IMR-90 (cell line): ENCODE results near the gene JAGN1. TPM values are rescaled to one million over a fixed set of nuclear protein-coding genes. Genes with fewer than 3 reads are reported as not detected.

ENCODE experiments used
- ATAC-seq: fragments of 200-7000 bp; cut with Tn5 transposase; 2 replicates; pipeline ENCODE4 v1.9.1; 2020; ENCODE audit warnings: low read depth, mild to moderate bottlenecking, moderate library complexity
- BruUV-seq: library from RNA; stranded (reverse); fragments of 400-500 nt; replicated peaks from 2 replicates; lab custom pipeline; 2021; lab: Mats Ljungman, UMichigan
- CTCF ChIA-PET: fragments of 300-600 bp; formaldehyde crosslinking; extraction: SDS; loops from one replicate; lab custom pipeline; 2021; ENCODE audit warnings: antibody characterized with exemption; lab: Yijun Ruan, JAX
- POLR2A ChIA-PET: fragments of 300-600 bp; sonication (Branson Sonifier 250); formaldehyde crosslinking; loops from one replicate; lab custom pipeline; 2022; ENCODE audit warnings: antibody characterized with exemption; ENCODE audit not compliant: unreplicated experiment; lab: Charles Lee
- DNase-seq: peaks from one replicate; pipeline ENCODE4 v3.0.0; 2013
- H2AFZ ChIP-seq: replicated peaks from 2 replicates; pipeline ENCODE3; 2013; ENCODE audit warnings: low read length, mild to moderate bottlenecking; ENCODE audit not compliant: poor library complexity
- H2AK5ac ChIP-seq: 2 replicates; pipeline ENCODE4 v1.6.1; 2013; ENCODE audit warnings: low read depth, low read length, inconsistent platforms
- H2AK9ac ChIP-seq: replicated peaks from 2 replicates; pipeline ENCODE3; 2013; ENCODE audit warnings: mild to moderate bottlenecking, low read depth, low read length, moderate library complexity; ENCODE audit not compliant: poor library complexity
- H2BK120ac ChIP-seq: 2 replicates; pipeline ENCODE4 v1.6.1; 2013; ENCODE audit warnings: low read depth, low read length, inconsistent platforms
- H2BK15ac ChIP-seq: 3 replicates; pipeline ENCODE4 v1.6.1; 2013; ENCODE audit warnings: low read depth, low read length, inconsistent platforms
- H2BK20ac ChIP-seq: 2 replicates; pipeline ENCODE4 v1.6.1; 2013; ENCODE audit warnings: low read depth, mild to moderate bottlenecking, inconsistent platforms, low read length, moderate library complexity
- H2BK5ac ChIP-seq: 2 replicates; pipeline ENCODE4 v1.6.1; 2013; ENCODE audit warnings: mild to moderate bottlenecking, low read depth, low read length, inconsistent platforms; ENCODE audit not compliant: poor library complexity, severe bottlenecking
- H3K14ac ChIP-seq: replicated peaks from 2 replicates; pipeline ENCODE4 v1.6.1; 2013; ENCODE audit warnings: low read depth, low read length, inconsistent platforms
- H3K18ac ChIP-seq: 2 replicates; pipeline ENCODE4 v1.6.1; 2013; ENCODE audit warnings: low read depth, low read length, control low read depth
- H3K23ac ChIP-seq: 2 replicates; pipeline ENCODE4 v1.6.1; 2013; ENCODE audit warnings: low read depth, low read length, inconsistent platforms
- H3K27ac ChIP-seq: 2 replicates; pipeline ENCODE4 v1.5.1; 2013; ENCODE audit warnings: mild to moderate bottlenecking, control low read depth, low read length; ENCODE audit not compliant: insufficient read depth
- H3K27me3 ChIP-seq: 2 replicates; pipeline ENCODE4 v1.6.1; 2013; ENCODE audit warnings: low read length; ENCODE audit not compliant: control insufficient read depth, insufficient read depth
- H3K36me3 ChIP-seq: 2 replicates; pipeline ENCODE4 v1.6.1; 2013; ENCODE audit warnings: low read length, mixed read lengths; ENCODE audit not compliant: control insufficient read depth, insufficient read depth
- H3K4ac ChIP-seq: 2 replicates; pipeline ENCODE4 v1.6.1; 2013; ENCODE audit warnings: low read depth, low read length, inconsistent platforms
- H3K4me1 ChIP-seq: 2 replicates; pipeline ENCODE4 v1.6.1; 2013; ENCODE audit warnings: low read length, mixed read lengths; ENCODE audit not compliant: control insufficient read depth, insufficient read depth
- H3K4me2 ChIP-seq: 2 replicates; pipeline ENCODE4 v1.6.1; 2013; ENCODE audit warnings: low read depth, mild to moderate bottlenecking, control low read depth, low read length, moderate library complexity
- H3K4me3 ChIP-seq: 2 replicates; pipeline ENCODE4 v1.5.1; 2013; ENCODE audit warnings: low read depth, mild to moderate bottlenecking, control low read depth, low read length, moderate library complexity; ENCODE audit not compliant: insufficient read depth
- H3K56ac ChIP-seq: 2 replicates; pipeline ENCODE4 v1.6.1; 2013; ENCODE audit warnings: low read length, inconsistent platforms; ENCODE audit not compliant: insufficient read depth; ENCODE audit errors: extremely low read depth
- H3K79me1 ChIP-seq, 2 experiments: 2 replicates each; pipeline ENCODE4 v1.6.1; 2013; ENCODE audit warnings: low read length in 2 of 2, inconsistent platforms in 1 of 2, low read depth in 1 of 2
- H3K9ac ChIP-seq: 2 replicates; pipeline ENCODE4 v1.6.1; 2013; ENCODE audit warnings: low read depth, low read length, control low read depth
- H3K9me1 ChIP-seq: 2 replicates; pipeline ENCODE4 v1.6.1; 2013; ENCODE audit warnings: low read length, inconsistent platforms; ENCODE audit not compliant: insufficient read depth
- H3K9me3 ChIP-seq: 2 replicates; pipeline ENCODE4 v1.6.1; 2013; ENCODE audit warnings: low read length; ENCODE audit not compliant: control insufficient read depth, insufficient read depth
- H4K20me1 ChIP-seq: 2 replicates; pipeline ENCODE4 v1.6.1; 2013; ENCODE audit warnings: low read length, inconsistent platforms; ENCODE audit not compliant: insufficient read depth
- H4K5ac ChIP-seq: 2 replicates; pipeline ENCODE4 v1.6.1; 2013; ENCODE audit warnings: mild to moderate bottlenecking, low read depth, low read length, control low read depth
- H4K8ac ChIP-seq, 2 experiments: 2 replicates each; pipeline ENCODE4 v1.6.1; 2013; ENCODE audit warnings: low read depth in 2 of 2, low read length in 2 of 2, control low read depth in 1 of 2, inconsistent platforms in 1 of 2
- H4K91ac ChIP-seq: 2 replicates; pipeline ENCODE4 v1.6.1; 2013; ENCODE audit warnings: low read depth, low read length, inconsistent platforms; ENCODE audit not compliant: insufficient read depth
- MAFK ChIP-seq: IDR thresholded peaks from 2 replicates; pipeline ENCODE4 v1.6.1; 2012; ENCODE audit warnings: low read depth, low read length, improper control_type of control experiment
- MXI1 ChIP-seq: IDR thresholded peaks from 2 replicates; pipeline ENCODE4 v1.6.1; 2012; ENCODE audit warnings: low read depth, mild to moderate bottlenecking, low read length, moderate library complexity, borderline replicate concordance
- NFE2L2 ChIP-seq: fragments of 150-350 bp; IDR thresholded peaks from 2 replicates; pipeline ENCODE4 v1.6.1; 2016; ENCODE audit warnings: low read depth, mild to moderate bottlenecking, low read length
- RAD21 ChIP-seq: IDR thresholded peaks from 2 replicates; pipeline ENCODE4 v1.6.1; 2012; ENCODE audit warnings: low read length, improper control_type of control experiment
- SMC3 ChIP-seq: fragments of 150-350 bp; IDR thresholded peaks from 2 replicates; pipeline ENCODE4 v1.6.1; 2016; ENCODE audit warnings: low read depth, mild to moderate bottlenecking, antibody characterized with exemption, low read length, moderate library complexity
- WGBS, 2 experiments: methylation state at CpG; one replicate each; pipeline versions ENCODE4 v1.1.5 to v1.1.7; 2013; ENCODE audit warnings: missing lambda C conversion rate in 2 of 2; ENCODE audit not compliant: insufficient read length in 1 of 2; ENCODE audit errors: extremely low coverage in 2 of 2; 5-methylcytosine and 5-hydroxymethylcytosine counted together
- dilution Hi-C: fragments of 300-500 bp; cut with HindIII; formaldehyde crosslinking; loops from one replicate; pipeline ENCODE4 v1.14.3; 2018; ENCODE audit warnings: low sequenced_read_pairs; ENCODE audit not compliant: unreplicated experiment
- in situ Hi-C: fragments of 300-500 bp; cut with MboI; formaldehyde crosslinking; loops from 3 replicates; pipeline ENCODE4 v1.14.3; 2019; ENCODE audit warnings: low sequenced_read_pairs, inconsistent platforms, mixed read lengths
- intact Hi-C: fragments of 100-400 bp; cut with micrococcal nuclease; formaldehyde crosslinking; loops from 2 replicates; pipeline ENCODE4 v1.10.0; 2022
- polyA plus RNA-seq, 3 experiments: library from polyadenylated mRNA; depleted of rRNA; stranded (reverse); fragments of >200 nt; gene quantifications; 2 replicates each; pipeline ENCODE4 v1.2.3, GENCODE V29; 2012; ENCODE audit warnings: low replicate concordance in 1 of 3
- total RNA-seq: library from RNA; depleted of rRNA; stranded (reverse); fragments of >200 nt; gene quantifications from 2 replicates; pipeline ENCODE4 v1.2.3, GENCODE V29; 2012
- TF ChIP-seq, protein P1 (sequence below): conservative IDR thresholded peaks from 2 replicates; pipeline ENCODE4 v1.5.1; 2012; ENCODE audit warnings: mild to moderate bottlenecking, low read depth, low read length, improper control_type of control experiment
- TF ChIP-seq, protein P2 (sequence below): fragments of 150-350 bp; IDR thresholded peaks from 2 replicates; pipeline ENCODE4 v1.6.1; 2016; ENCODE audit warnings: low read depth, mild to moderate bottlenecking, low read length, moderate library complexity, borderline replicate concordance

JAGN1 gene
- total and polyA plus RNA-seq, 2 of the 4 experiments (the other 2 are of a cell fraction), result 32.7 to 39.3 TPM

- POLR2A ChIA-PET, result interaction anchor here (0.7 kb wide), 1 partner anchor 13 kb away, joined by 5 read pairs; no protein-coding TSS in a partner anchor
- 69% methylated on average over 3 of the region's 3 CpGs; no CpG with 5 or more reads in 1 of the 2 experiments for WGBS, 2 experiments
- no peak for ATAC-seq
These were observed 8.9 kb downstream of the JAGN1 start for GRCh38 chr3:9899289-9899791.

More at GRCh38 chr3:9899289-9899791, 8.9 kb downstream of the JAGN1 start:
- Histone ChIP-seq H2BK120ac (no peak overlapping the region), H4K20me1 (peaks cover 2% of the 10 kb centered on the region; the same call in 1 of the 2 replicates), H2AK5ac (no peak overlapping the region), H3K9me3 (no peaks in the 10 kb centered on the region), H3K4me2 (no peak overlapping the region), H4K5ac (no peak overlapping the region), H2BK15ac (no peak overlapping the region), H2BK5ac (no peak overlapping the region), H3K14ac (no peak overlapping the region), H3K4ac (no peak overlapping the region), H3K4me3 (no peak overlapping the region), H3K23ac (no peak overlapping the region), H4K8ac (no peak overlapping the region), H3K27ac (no peak overlapping the region), H3K9ac (no peak overlapping the region), H3K9me1 (peaks cover 21% of the 10 kb centered on the region), H4K91ac (no peak overlapping the region), H2AFZ (no peak overlapping the region), H3K18ac (no peak overlapping the region), H3K36me3 (peaks cover 2% of the 10 kb centered on the region), H3K79me1 (peaks cover 10 to 45% of the 10 kb centered on the region in 2 experiments), H2AK9ac (no peak overlapping the region), H3K56ac (no peak overlapping the region), H3K27me3 (no peaks in the 10 kb centered on the region), H3K4me1 (peaks cover 11% of the 10 kb centered on the region), H2BK20ac (no peak overlapping the region)
- no peak for TF ChIP-seq MXI1
- TF ChIP-seq, protein P1, sequence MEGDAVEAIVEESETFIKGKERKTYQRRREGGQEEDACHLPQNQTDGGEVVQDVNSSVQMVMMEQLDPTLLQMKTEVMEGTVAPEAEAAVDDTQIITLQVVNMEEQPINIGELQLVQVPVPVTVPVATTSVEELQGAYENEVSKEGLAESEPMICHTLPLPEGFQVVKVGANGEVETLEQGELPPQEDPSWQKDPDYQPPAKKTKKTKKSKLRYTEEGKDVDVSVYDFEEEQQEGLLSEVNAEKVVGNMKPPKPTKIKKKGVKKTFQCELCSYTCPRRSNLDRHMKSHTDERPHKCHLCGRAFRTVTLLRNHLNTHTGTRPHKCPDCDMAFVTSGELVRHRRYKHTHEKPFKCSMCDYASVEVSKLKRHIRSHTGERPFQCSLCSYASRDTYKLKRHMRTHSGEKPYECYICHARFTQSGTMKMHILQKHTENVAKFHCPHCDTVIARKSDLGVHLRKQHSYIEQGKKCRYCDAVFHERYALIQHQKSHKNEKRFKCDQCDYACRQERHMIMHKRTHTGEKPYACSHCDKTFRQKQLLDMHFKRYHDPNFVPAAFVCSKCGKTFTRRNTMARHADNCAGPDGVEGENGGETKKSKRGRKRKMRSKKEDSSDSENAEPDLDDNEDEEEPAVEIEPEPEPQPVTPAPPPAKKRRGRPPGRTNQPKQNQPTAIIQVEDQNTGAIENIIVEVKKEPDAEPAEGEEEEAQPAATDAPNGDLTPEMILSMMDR, result no peak
- TF ChIP-seq, protein P2, sequence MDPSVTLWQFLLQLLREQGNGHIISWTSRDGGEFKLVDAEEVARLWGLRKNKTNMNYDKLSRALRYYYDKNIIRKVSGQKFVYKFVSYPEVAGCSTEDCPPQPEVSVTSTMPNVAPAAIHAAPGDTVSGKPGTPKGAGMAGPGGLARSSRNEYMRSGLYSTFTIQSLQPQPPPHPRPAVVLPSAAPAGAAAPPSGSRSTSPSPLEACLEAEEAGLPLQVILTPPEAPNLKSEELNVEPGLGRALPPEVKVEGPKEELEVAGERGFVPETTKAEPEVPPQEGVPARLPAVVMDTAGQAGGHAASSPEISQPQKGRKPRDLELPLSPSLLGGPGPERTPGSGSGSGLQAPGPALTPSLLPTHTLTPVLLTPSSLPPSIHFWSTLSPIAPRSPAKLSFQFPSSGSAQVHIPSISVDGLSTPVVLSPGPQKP, result no peak
- no peak for TF ChIP-seq NFE2L2
- TF ChIP-seq MAFK, result no peak
- TF ChIP-seq RAD21, result no peak
- no peak for TF ChIP-seq SMC3
- BruUV-seq, result no TSS peak
- CTCF ChIA-PET, result no interaction called here
- no peak for DNase-seq
- intact Hi-C loops (no loop called here), dilution Hi-C loops (no loop called here), in situ Hi-C loops (no loop called here)
